BE2C (cell line): ENCODE data around the gene PRM3.
A peak's percentile ranks its signal among the peaks of the same experiment; 100 is the strongest.
"Not testable (repeated sequence)": the region's sequence is repeated elsewhere in the genome, so short reads cannot be mapped to it uniquely, and the experiment has no call there.

Source experiments
- DNase-seq: peaks from one replicate; pipeline ENCODE4 v3.0.0-alpha.2; 2020
- H3K27me3 ChIP-seq: fragments of 250-450 bp; sonication (Bioruptor Pico); 2 replicates; pipeline ENCODE4 v1.5.1; 2020; ENCODE audit warnings: mild to moderate bottlenecking
- H3K36me3 ChIP-seq: fragments of 250-450 bp; sonication (Bioruptor Pico); 2 replicates; pipeline ENCODE4 v1.5.1; 2020; ENCODE audit warnings: mild to moderate bottlenecking
- H3K4me1 ChIP-seq: fragments of 250-450 bp; sonication (Bioruptor Pico); 2 replicates; pipeline ENCODE4 v1.5.1; 2020
- H3K4me3 ChIP-seq: 2 replicates; pipeline ENCODE4 v1.5.1; 2011; ENCODE audit warnings: low read depth, low read length
- H3K9me3 ChIP-seq: fragments of 250-450 bp; sonication (Bioruptor Pico); 2 replicates; pipeline ENCODE4 v1.5.1; 2020
- TF ChIP-seq, protein P1 (sequence below): IDR thresholded peaks from 2 replicates; pipeline ENCODE4 v1.5.1; 2012; ENCODE audit warnings: mild to moderate bottlenecking, low read depth, low read length

The PRM3 gene

DNA sequence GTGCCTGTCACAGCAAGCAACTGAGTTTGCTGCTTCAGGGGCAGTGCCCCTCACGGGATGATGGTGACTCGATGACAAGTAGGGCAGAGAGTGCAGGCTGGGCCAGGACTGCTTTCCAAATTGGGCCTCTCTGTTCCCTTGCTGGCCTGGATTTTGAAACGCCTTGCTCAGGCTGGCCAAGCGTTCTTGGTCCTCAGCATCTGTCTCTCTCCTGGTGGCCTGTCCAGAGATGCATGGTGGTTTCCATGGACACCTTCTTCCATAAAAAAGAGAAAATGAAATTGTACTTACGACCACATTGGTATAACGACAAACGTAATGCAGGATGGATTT is 27.1 kb upstream of the PRM3 start:
- H3K9me3 ChIP-seq = no peaks in the 10 kb centered on the region
- peaks cover 12% of the 10 kb centered on the region for H3K4me1 ChIP-seq
- no peaks in the 10 kb centered on the region for H3K27me3 ChIP-seq
- TF ChIP-seq, protein P1, sequence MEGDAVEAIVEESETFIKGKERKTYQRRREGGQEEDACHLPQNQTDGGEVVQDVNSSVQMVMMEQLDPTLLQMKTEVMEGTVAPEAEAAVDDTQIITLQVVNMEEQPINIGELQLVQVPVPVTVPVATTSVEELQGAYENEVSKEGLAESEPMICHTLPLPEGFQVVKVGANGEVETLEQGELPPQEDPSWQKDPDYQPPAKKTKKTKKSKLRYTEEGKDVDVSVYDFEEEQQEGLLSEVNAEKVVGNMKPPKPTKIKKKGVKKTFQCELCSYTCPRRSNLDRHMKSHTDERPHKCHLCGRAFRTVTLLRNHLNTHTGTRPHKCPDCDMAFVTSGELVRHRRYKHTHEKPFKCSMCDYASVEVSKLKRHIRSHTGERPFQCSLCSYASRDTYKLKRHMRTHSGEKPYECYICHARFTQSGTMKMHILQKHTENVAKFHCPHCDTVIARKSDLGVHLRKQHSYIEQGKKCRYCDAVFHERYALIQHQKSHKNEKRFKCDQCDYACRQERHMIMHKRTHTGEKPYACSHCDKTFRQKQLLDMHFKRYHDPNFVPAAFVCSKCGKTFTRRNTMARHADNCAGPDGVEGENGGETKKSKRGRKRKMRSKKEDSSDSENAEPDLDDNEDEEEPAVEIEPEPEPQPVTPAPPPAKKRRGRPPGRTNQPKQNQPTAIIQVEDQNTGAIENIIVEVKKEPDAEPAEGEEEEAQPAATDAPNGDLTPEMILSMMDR = no peak
- no peaks in the 10 kb centered on the region for H3K36me3 ChIP-seq
- no peak for DNase-seq
- H3K4me3 ChIP-seq = no peak overlapping the region

DNA sequence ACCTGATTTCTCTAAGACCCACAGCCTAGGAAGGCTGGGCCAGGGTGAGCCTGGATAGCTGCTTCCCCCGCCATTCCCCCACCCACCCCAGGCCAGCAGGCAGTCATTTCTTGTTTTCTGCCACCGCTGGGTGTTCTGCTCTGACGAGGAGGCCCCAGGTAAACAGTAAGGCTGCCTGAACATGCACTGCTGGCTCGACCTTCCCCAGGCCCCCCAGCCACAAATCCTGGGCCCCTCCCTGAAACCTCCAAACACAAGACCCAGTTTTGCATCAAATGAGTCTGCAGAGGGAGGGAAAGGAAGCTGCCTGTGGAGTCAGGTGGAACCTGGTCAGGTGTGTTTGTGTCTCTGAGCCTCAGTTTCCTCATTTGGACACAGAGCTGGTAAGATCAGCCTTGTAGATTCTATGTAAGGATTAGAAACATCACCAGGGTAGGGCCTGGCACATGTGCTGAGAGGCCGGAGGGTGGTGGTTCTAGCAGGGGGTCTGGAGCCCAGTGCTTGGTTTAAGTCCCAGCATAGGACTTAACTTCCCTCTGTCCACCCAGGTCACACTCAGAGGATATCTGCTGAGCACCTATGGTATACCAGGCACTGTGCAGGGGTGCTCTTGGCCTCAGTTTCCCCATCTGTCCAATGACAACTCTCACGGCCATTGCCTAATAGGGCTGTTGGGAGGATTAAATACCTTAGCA is 26.6 kb upstream of the PRM3 start:
- TF ChIP-seq, protein P1 = no peak
- Histone ChIP-seq H3K9me3 (no peaks in the 10 kb centered on the region), H3K4me3 (no peak overlapping the region), H3K36me3 (no peaks in the 10 kb centered on the region), H3K27me3 (no peaks in the 10 kb centered on the region), H3K4me1 (peaks cover 12% of the 10 kb centered on the region)
- DNase-seq = no peak

DNA sequence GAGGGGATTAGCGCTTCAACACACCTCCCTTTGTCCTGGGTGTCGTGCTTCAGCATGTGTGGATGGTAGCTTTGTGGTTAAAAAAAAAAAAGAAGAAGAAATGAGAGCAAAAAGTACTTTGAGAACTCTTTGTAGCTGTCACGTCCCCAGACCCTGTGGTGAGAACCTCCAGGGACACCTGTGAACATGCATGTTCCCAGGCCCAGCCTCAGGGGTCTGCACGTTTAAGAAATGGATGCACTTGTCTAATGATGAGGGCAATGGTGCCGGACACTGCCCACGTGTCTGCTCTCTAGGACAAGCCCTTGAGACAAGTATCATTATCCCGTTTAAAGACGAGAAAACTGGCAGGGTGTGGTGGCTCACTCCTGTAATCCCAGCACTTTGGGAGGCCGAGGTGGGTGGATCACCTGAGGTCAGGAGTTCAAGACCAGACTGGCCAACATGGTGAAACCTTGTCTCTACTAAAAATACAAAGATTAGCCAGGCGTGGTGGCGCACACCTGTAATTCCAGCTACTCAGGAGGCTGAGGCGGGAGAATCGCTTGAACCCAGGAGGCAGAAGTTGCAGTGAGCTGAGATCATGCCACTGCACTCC is 25.6 kb upstream of the PRM3 start:
- H3K27me3 ChIP-seq, H3K36me3 ChIP-seq, H3K9me3 ChIP-seq, DNase-seq, H3K4me3 ChIP-seq: not testable (repeated sequence)
- H3K4me1 ChIP-seq = peaks cover 12% of the 10 kb centered on the region

DNA sequence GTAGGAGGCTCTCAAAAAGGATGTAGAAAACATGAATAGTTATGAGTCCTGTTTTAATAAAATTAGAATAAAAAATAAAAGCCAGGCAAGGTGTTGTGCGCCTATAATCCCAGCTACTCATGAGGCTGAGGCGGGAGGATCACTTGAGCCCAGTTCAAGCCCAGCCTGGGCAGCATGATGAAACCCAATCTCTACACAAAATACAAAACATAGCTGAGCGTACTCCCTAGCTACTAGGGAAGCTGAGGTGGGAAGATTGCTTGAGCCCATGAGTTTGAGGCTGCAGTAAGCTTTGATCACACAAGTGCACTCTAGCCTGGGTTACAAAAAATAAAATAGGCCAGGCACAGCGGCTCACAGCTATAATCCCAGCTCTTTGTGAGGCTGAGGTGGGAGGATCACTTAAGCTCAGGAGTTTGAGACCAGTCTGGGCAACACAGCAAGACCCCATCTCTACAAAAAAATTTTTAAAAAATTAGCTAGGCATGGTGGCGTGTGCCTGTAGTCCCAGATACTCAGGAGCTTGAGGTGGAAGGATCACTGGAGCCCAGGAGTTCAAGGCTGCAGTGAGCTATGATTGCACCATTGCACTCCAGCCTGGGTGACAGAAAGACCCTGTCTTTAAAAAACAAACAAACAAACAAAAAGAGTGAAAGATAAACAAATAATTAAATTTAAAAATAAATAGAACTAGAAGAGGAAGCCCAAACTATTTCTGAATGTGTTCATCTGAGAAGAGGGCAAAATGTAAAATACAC is 24.9 kb upstream of the PRM3 start:
- H3K36me3 ChIP-seq = no peaks in the 10 kb centered on the region
- H3K27me3 ChIP-seq = no peaks in the 10 kb centered on the region
- peaks cover 8% of the 10 kb centered on the region for H3K4me1 ChIP-seq
- no peaks in the 10 kb centered on the region for H3K9me3 ChIP-seq
- no peak overlapping the region for H3K4me3 ChIP-seq
- no peak for DNase-seq
- TF ChIP-seq, protein P1 = no peak

DNA sequence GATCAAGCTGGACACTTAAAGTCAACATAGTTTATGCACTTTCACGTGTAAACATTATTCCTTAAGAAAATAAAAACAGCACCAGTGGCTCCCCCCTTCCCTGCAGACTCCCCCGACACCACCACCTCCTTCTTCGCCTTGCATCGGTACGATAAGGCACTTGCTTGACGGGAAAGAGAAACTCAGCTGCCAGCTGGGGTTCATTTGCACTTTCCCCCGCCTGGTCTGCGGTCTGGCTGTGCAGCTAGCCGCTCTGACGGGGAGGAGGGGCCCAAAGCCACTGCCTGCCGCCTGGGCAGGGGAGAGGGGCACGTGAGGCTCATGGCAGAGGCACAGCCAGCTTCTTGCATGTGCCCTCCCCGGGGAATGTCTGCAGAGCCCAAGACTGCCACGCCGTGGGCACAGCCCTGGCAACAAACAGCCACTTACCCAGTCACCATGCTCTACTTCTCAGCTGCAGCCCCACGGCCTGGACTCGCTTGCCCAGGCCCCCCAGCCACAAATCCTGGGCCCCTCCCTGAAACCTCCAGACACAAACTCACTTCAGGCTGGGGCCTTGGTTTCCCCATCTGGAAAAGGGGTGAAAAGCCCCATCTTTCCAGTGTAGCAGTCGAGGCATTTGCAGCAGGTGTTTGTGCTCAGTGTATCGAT is 24.2 kb upstream of the PRM3 start:
- Histone ChIP-seq H3K4me3 (peak overlapping the region; percentile 35), H3K9me3 (no peaks in the 10 kb centered on the region), H3K36me3 (no peaks in the 10 kb centered on the region), H3K4me1 (peaks cover 4% of the 10 kb centered on the region; the same call in 1 of the 2 replicates), H3K27me3 (no peaks in the 10 kb centered on the region)
- peak; percentile 71 for DNase-seq
- TF ChIP-seq, protein P1 = no peak

DNA sequence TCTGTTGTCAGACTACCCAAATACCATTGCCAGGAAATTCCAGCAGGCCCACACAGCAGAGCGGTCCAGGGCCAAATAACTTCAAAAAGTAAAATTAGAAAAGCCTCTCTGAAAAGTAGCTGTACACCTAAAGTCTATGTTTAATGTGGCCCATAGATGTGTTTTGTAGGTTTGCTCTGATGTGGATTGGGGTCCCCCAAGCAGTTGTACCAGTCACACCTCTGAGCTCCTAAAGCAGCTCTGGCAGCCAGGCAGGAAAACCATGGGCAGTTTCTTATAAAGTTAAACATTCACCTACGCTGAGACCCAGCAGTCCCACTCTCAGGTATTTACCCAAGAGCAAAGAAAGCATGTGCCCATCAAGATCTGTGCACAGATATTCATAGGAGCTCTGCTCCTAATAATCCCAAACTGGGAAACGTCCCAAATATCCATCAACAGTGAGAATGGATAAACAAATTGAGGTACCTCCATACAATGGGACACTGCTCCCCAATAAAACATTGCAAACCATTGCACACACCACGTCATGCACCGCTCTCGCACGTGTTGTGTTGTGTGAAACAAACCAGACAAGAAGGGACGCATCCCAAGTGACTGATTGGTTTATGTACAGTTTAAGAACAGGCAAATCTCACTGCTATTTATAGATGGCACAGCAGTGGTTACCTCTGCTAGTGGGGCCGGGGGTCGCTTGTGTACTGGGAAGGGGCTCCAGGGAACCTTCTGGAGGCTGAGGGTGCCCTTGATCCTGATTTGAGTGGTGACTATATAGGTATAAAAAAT is 23.5 kb upstream of the PRM3 start:
- Histone ChIP-seq H3K4me1 (peaks cover 4% of the 10 kb centered on the region; the same call in 1 of the 2 replicates), H3K9me3 (no peaks in the 10 kb centered on the region), H3K36me3 (no peaks in the 10 kb centered on the region), H3K27me3 (no peaks in the 10 kb centered on the region), H3K4me3 (peak overlapping the region; percentile 35)
- no peak for DNase-seq
- TF ChIP-seq, protein P1 = no peak
